ENCODE measurements around the gene IL22. TPM values are rescaled to one million over a fixed set of nuclear protein-coding genes. Genes with fewer than 3 reads are reported as not detected.

The IL22 gene
- total RNA-seq, 1 experiment from 2014 or later = not detected

- Mint-ChIP-seq H3K4me1 (peaks cover 13% of the 10 kb centered on the region), H3K9me3 (no peaks in the 10 kb centered on the region), H3K36me3 (no peaks in the 10 kb centered on the region), H3K27me3 (ENCODE audit: low read depth) (no peaks in the 10 kb centered on the region), H3K27ac (no peak overlapping the region), H3K4me3 (no peak overlapping the region)
- no peak for DNase-seq (ENCODE audit: low spot score)
- ChIA-PET POLR2A (no interaction called here), CTCF (no interaction called here)
- ATAC-seq = no peak
- TF ChIP-seq RELA (CRISPR knock-in tag; IDR thresholded peaks at IDR 0.05; ENCODE audit: borderline replicate concordance) (no peak), PREB (CRISPR knock-in tag; IDR thresholded peaks at IDR 0.05; ENCODE audit: borderline replicate concordance) (no peak), ZNF138 (CRISPR knock-in tag; conservative IDR thresholded peaks at IDR 0.05) (no peak), EMX1 (CRISPR knock-in tag; IDR thresholded peaks at IDR 0.05) (no peak), ZNF281 (CRISPR knock-in tag; IDR thresholded peaks at IDR 0.05) (no peak), JUN (CRISPR knock-in tag; IDR thresholded peaks at IDR 0.05) (no peak), ERG (CRISPR knock-in tag; IDR thresholded peaks at IDR 0.05) (no peak), PRRX2 (CRISPR knock-in tag; IDR thresholded peaks at IDR 0.05) (no peak), ZNF232 (CRISPR knock-in tag; IDR thresholded peaks at IDR 0.05) (no peak), CDX4 (CRISPR knock-in tag; IDR thresholded peaks at IDR 0.05; ENCODE audit: borderline replicate concordance) (no peak), ZNF425 (CRISPR knock-in tag; conservative IDR thresholded peaks at IDR 0.05) (no peak), USF2 (CRISPR knock-in tag; IDR thresholded peaks at IDR 0.05) (no peak), ZNF416 (CRISPR knock-in tag; IDR thresholded peaks at IDR 0.05) (no peak)
These were observed 26.0 kb upstream of the IL22 start for GRCh38 chr12:68279227-68280054.

- H3K27ac Mint-ChIP-seq = no peak overlapping the region
- H3K4me1 Mint-ChIP-seq = peaks cover 13% of the 10 kb centered on the region
- DNase-seq (ENCODE audit: low spot score) (no peak), ATAC-seq (no peak)
- H3K27me3 Mint-ChIP-seq (ENCODE audit: low read depth) = no peaks in the 10 kb centered on the region
- H3K4me3 Mint-ChIP-seq = no peak overlapping the region
- no peak for TF ChIP-seq NR2C2 (CRISPR knock-in tag; IDR thresholded peaks at IDR 0.05)
- no peaks in the 10 kb centered on the region for H3K36me3 Mint-ChIP-seq
- POLR2A ChIA-PET = no interaction called here
- CTCF ChIA-PET = no interaction called here
- no peaks in the 10 kb centered on the region for H3K9me3 Mint-ChIP-seq
These were observed 23.1 kb upstream of the IL22 start for GRCh38 chr12:68276402-68276930.
